HEK293 (cell line): ENCODE results near the gene RTN4RL2.

Source experiments
- SP2 ChIP-seq: fragments of 450-650 bp; formaldehyde crosslinking; IDR thresholded peaks from 2 replicates; pipeline ENCODE4 v1.5.1; 2016; ENCODE audit warnings: missing biosample characterization, missing genetic modification characterization
- ZNF202 ChIP-seq: fragments of 450-650 bp; formaldehyde crosslinking; IDR thresholded peaks from 2 replicates; pipeline ENCODE4 v1.5.1; 2016; ENCODE audit warnings: missing biosample characterization, missing genetic modification characterization, borderline replicate concordance
- ZNF248 ChIP-seq: fragments of 450-650 bp; formaldehyde crosslinking; IDR thresholded peaks from 2 replicates; pipeline ENCODE4 v1.5.1; 2017; ENCODE audit warnings: missing biosample characterization, missing genetic modification characterization
- ZNF292 ChIP-seq: fragments of 450-650 bp; formaldehyde crosslinking; IDR thresholded peaks from 2 replicates; pipeline ENCODE4 v1.5.1; 2016; ENCODE audit warnings: low read depth, missing biosample characterization, missing genetic modification characterization, borderline replicate concordance
- ZNF501 ChIP-seq: fragments of 450-650 bp; formaldehyde crosslinking; IDR thresholded peaks from 2 replicates; pipeline ENCODE4 v1.5.1; 2016; ENCODE audit warnings: missing biosample characterization, missing genetic modification characterization
- ZNF571 ChIP-seq: fragments of 450-650 bp; formaldehyde crosslinking; IDR thresholded peaks from 2 replicates; pipeline ENCODE4 v1.5.0; 2017; ENCODE audit warnings: missing biosample characterization, missing genetic modification characterization
- ZNF76 ChIP-seq: fragments of 450-650 bp; formaldehyde crosslinking; IDR thresholded peaks from 2 replicates; pipeline ENCODE4; 2016; ENCODE audit warnings: low read depth, missing biosample characterization, missing genetic modification characterization, borderline replicate concordance
- ZXDB ChIP-seq: fragments of 450-650 bp; formaldehyde crosslinking; IDR thresholded peaks from 2 replicates; pipeline ENCODE4 v1.5.1; 2016; ENCODE audit warnings: missing biosample characterization, missing genetic modification characterization
- TF ChIP-seq, protein P1 (sequence below): fragments of 450-650 bp; formaldehyde crosslinking; IDR thresholded peaks from 2 replicates; pipeline ENCODE4 v1.5.1; 2016; ENCODE audit warnings: missing biosample characterization, missing genetic modification characterization

DNA sequence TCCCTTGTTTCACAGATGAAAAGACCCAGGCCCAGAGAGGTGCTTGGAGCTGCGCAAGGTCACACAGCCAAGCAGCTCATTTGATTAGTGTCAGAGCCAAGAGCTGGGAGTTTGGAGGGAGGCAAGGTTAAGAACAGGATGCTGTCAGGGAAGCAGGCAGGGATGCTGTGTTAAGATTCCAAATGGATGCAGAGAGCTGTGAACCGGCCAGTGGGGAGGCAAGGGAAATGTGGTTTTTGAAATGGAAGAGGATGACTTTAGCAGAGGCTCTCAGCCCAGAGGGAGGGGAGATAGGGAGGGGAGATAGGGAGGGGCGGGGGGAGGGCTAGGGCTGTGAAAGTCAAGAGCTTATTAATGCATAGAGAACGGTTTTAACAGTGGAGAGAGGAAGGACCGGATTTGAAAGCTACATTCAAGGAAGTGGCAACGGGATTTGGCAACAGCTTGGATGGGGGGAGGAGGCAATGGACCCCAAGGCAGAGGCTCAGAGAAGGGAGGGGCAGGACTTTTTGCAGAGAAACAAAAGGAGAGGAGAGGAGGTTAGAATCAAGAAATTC, 13.0 kb downstream of the RTN4RL2 start:
- no peak for TF ChIP-seq ZNF76
- TF ChIP-seq, protein P1, sequence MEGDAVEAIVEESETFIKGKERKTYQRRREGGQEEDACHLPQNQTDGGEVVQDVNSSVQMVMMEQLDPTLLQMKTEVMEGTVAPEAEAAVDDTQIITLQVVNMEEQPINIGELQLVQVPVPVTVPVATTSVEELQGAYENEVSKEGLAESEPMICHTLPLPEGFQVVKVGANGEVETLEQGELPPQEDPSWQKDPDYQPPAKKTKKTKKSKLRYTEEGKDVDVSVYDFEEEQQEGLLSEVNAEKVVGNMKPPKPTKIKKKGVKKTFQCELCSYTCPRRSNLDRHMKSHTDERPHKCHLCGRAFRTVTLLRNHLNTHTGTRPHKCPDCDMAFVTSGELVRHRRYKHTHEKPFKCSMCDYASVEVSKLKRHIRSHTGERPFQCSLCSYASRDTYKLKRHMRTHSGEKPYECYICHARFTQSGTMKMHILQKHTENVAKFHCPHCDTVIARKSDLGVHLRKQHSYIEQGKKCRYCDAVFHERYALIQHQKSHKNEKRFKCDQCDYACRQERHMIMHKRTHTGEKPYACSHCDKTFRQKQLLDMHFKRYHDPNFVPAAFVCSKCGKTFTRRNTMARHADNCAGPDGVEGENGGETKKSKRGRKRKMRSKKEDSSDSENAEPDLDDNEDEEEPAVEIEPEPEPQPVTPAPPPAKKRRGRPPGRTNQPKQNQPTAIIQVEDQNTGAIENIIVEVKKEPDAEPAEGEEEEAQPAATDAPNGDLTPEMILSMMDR (tag by site-specific recombination), result no peak
- TF ChIP-seq ZNF501 (tag by site-specific recombination), result no peak
- TF ChIP-seq ZXDB (tag by site-specific recombination), result no peak
- TF ChIP-seq SP2 (tag by site-specific recombination), result no peak
- TF ChIP-seq ZNF571 (tag by site-specific recombination), result no peak
- TF ChIP-seq ZNF292 (tag by site-specific recombination), result no peak
- no peak for TF ChIP-seq ZNF202
- TF ChIP-seq ZNF248 (tag by site-specific recombination), result no peak
